ENCODE results near the gene TMEM132C.

Gene TMEM132C

DNA sequence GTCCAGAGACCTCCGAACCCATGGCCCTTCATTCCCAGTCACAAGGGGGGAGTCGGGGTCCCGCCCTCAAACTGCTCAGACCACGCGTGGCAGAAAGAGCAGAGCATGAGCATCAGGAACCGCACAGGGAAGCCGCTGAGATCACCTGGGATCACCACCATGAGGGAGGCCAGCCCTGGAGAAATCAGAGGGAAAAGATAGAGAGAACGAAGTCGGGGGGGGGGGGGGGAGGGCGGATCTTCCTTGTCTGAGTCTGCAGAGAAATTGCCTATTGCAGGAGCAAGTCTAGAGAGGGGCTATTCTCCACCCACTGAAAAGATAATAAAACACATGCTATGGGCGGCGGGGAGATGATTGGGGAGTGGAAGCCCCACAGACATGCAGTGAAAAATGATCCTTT lies 884 bp upstream of the TMEM132C start:
- TF ChIP-seq, protein P1, sequence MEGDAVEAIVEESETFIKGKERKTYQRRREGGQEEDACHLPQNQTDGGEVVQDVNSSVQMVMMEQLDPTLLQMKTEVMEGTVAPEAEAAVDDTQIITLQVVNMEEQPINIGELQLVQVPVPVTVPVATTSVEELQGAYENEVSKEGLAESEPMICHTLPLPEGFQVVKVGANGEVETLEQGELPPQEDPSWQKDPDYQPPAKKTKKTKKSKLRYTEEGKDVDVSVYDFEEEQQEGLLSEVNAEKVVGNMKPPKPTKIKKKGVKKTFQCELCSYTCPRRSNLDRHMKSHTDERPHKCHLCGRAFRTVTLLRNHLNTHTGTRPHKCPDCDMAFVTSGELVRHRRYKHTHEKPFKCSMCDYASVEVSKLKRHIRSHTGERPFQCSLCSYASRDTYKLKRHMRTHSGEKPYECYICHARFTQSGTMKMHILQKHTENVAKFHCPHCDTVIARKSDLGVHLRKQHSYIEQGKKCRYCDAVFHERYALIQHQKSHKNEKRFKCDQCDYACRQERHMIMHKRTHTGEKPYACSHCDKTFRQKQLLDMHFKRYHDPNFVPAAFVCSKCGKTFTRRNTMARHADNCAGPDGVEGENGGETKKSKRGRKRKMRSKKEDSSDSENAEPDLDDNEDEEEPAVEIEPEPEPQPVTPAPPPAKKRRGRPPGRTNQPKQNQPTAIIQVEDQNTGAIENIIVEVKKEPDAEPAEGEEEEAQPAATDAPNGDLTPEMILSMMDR (IDR thresholded peaks at IDR 0.05; ENCODE audit: borderline replicate concordance, insufficient read depth, low read depth, low read length) = no peak
- no peak overlapping the region for H3K4me3 ChIP-seq (ENCODE audit: low read depth, low read length)

DNA sequence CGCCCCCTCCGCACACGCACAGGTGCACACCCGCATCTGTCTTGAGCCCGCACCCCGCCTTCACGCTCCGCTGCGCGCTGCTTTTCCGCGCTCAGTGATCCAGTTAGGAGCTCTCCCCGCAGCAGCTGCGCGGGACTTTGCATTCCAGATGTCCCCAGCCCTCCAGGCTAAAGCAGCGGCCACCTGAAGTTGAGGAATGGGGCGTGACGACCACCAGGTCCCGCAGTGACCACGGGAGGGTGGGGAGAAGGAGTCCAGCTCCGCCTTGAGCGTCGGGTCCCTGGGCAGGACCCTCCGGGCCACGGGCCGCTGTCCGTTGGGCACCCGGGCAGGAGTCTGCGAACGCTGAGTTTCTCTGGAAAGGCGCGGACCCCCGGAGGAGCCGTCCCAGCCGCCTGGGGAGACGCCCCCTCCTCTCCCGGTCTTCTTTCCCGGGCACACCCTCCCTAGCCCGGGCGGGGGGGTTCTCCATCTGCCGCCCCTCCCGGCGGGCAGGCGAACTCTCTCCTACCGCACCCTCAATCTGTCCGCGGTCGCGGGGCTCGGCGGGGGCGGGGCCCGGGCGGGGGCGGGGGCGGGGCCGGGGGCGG lies 334 bp upstream of the TMEM132C start:
- TF ChIP-seq, protein P1 (IDR thresholded peaks at IDR 0.05; ENCODE audit: borderline replicate concordance, insufficient read depth, low read depth, low read length) = no peak
- no peak overlapping the region for H3K4me3 ChIP-seq (ENCODE audit: low read depth, low read length)

DNA sequence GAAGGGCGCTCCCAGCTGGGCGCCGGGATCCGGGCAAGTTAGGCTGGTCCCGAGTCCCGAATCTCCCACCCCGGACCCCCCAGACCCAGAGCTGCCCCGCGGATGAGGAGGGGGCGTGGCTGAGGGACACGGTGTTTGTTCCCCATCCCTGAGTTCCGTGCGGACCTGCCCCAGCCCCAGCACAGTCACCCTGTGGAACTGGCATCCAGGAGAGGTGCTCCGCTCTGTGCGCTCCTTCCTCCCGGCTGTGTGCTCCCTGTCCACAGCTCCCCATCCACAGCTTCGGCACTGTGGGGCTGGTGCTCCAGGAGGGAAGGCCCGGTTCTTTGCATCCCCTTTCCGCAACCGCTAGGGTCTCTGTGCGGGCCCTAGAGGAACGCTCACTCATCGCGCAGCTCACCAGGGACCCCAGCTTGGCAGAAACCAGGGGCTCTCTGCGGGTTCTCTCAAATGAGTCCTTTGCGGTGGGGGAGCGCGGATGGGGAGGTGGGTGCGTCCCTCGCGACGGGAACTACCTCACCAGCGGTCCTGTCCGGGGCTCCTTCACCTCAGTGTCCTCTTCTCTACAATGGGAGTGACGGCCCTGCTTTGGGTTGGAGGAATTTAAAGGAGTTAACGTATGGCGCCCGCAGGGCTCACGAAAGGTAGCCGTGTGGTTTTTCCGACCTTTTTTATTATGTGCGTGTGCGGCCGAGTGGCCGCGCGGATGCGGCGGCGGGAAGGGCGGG lies 845 bp downstream of the TMEM132C start:
- H3K4me3 ChIP-seq (ENCODE audit: low read depth, low read length) = no peak overlapping the region
- TF ChIP-seq, protein P1 (IDR thresholded peaks at IDR 0.05; ENCODE audit: borderline replicate concordance, insufficient read depth, low read depth, low read length) = no peak

DNA sequence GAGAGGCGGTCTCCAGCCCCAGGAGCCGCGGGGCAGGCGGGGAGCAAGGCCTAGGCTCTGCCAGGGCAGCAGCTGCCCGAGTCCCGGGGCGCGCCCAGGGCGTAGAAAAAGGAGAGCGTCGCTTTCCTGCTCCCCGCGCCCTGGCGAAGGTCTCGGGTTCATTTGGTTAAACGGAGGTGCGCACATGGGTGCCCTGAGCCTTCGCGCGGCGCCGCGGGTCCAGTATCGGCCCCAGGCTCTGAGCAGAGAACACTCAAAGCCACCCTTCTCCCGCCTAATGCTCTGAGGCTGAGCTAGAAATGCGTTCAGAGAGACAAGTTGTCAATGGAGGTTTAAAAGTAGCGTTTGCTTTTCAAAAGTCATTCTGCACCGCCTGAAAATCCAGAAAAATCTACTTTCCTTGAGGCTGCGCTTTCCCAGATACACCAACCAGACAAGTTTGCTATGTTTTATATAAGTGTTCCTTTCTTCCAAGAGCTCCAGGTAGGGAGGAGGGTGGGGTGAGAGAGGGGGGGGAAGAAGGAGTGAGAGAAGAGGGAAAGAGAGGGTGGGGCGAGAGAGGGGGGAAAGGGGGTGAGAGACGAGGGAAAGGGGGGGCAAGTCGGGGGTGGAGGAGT lies 1.5 kb downstream of the TMEM132C start:
- no peak overlapping the region for H3K4me3 ChIP-seq (ENCODE audit: low read depth, low read length)
- TF ChIP-seq, protein P1 (IDR thresholded peaks at IDR 0.05; ENCODE audit: borderline replicate concordance, insufficient read depth, low read depth, low read length) = no peak

DNA sequence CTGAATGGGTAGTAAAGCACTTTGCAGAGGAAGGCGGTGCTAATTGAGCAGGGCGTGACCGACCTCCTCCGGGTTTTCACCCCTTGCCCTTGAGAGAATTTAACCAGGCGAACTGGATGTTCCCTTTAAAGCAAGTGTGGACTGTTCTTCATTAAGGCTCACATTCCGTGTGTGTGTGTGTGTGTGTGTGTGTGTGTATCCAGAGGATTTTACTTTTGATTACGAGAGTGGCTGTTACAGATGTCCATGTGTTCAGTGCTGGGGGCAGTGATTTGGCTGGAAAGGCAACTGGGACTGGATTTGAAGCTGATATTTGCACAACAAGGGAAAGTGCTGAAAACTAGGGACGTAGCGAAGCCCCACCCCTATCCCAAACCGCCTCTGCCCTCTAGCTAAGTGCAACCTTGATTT lies 2.2 kb downstream of the TMEM132C start:
- TF ChIP-seq, protein P1 (IDR thresholded peaks at IDR 0.05; ENCODE audit: borderline replicate concordance, insufficient read depth, low read depth, low read length) = no peak
- no peak overlapping the region for H3K4me3 ChIP-seq (ENCODE audit: low read depth, low read length)

DNA sequence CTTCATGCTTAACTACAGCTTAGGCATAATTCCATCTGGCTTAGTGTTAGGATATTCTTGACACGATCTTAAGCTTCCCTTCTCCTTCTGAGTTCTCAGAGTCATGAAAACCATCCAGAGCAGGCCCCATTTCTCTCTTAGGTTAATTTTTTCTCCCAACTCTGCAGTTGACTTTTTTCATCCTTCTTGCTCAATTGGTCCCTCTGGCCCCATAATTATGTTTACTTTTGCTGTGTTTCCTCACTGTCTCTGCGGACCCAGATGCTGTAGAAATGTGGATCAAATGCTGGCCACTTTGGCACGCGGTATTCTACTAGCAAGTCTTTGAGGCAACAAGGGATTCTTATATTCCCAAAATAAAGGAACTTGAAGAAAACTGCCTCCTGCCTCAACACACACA lies 9.5 kb downstream of the TMEM132C start:
- H3K4me3 ChIP-seq (ENCODE audit: low read depth, low read length) = no peak overlapping the region
- TF ChIP-seq, protein P1 (IDR thresholded peaks at IDR 0.05; ENCODE audit: borderline replicate concordance, insufficient read depth, low read depth, low read length) = no peak

DNA sequence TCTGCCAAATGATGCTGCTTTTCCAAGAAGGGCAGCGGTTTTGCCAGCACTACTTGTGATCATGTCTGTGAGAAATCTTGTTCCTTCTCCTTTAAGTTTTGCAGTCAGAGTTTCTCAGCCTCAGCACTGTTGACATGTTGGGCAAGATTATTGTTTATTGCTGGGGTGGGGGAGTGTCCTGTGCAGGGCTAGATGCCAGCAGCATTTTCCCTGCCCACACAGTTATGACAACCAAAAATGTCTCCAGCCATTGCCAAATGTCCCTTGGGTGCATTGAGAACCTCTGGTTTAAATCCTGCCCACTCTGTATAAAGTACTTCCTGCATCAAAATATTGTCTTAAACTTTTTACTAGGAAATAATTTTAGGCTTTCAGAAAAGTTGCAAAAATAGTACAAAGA lies 20.0 kb downstream of the TMEM132C start:
- TF ChIP-seq, protein P1 (IDR thresholded peaks at IDR 0.05; ENCODE audit: borderline replicate concordance, insufficient read depth, low read depth, low read length) = no peak
- H3K4me3 ChIP-seq (ENCODE audit: low read depth, low read length) = no peak overlapping the region
